Mammary epithelial cell (primary cell): ENCODE data around the gene BRD4.

Experiments used
- CTCF ChIP-seq, 2 donors: IDR thresholded peaks in 1 of 2; conservative IDR thresholded peaks in 1 of 2; 2 replicates each; pipeline ENCODE4 v1.5.1; 2011 to 2012; ENCODE audit warnings: inconsistent platforms in 2 of 2, low read length in 2 of 2, mild to moderate bottlenecking in 2 of 2, control low read depth in 1 of 2, low read depth in 1 of 2; ENCODE audit not compliant: insufficient read depth in 1 of 2; ENCODE audit errors: extremely low read depth in 1 of 2
- EZH2 ChIP-seq: IDR thresholded peaks from 2 replicates; pipeline ENCODE4 v1.6.1; 2012; ENCODE audit warnings: low read length, inconsistent platforms, borderline replicate concordance

- TF ChIP-seq CTCF (conservative IDR thresholded peaks at IDR 0.05 in 1 of 2, IDR thresholded peaks at IDR 0.05 in 1 of 2; ENCODE audit: extremely low read depth in 1 of 2, insufficient read depth in 1 of 2, low read depth in 1 of 2, low read length in 2 of 2) (no peak), EZH2 (no peak)
These were observed 81.2 kb downstream of the BRD4 start for GRCh38 chr19:15251010-15251748.
